ENCODE results near the gene POU6F2.

The POU6F2 gene

GRCh38 chr7:39054731-39055130, 77.0 kb downstream of the POU6F2 start:
- TF ChIP-seq CTCF (IDR thresholded peaks at IDR 0.05; ENCODE audit: low read depth, low read length) = no peak
- H3K4me3 ChIP-seq (replicated peaks in 1 of 2; ENCODE audit: low read depth in 2 of 2, low read length in 2 of 2) = no peak overlapping the region
- DNase-seq (ENCODE audit: low read depth in 2 of 2) = no peak

DNA sequence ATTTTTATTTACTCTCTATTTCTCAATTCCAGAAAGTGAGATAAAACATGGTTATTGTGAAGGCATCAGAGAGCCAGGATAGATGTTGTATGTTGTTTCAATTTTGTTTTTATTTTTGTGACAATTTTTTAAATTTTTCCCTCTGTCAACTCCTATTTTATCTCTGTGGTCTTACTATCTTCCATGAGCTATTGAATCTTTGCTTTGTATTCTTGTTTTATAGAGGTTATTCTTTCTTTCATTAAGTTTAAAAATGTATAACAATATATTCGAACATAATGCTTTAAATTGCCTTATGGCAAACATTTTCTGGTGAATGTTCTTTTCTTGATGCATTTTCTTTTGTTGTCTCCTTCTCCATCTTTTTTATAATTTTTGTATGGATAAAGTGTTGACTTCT, 78.4 kb downstream of the POU6F2 start:
- no peak for TF ChIP-seq CTCF (IDR thresholded peaks at IDR 0.05; ENCODE audit: low read depth, low read length)
- H3K4me3 ChIP-seq (replicated peaks in 1 of 2; ENCODE audit: low read depth in 2 of 2, low read length in 2 of 2) = no peak overlapping the region
- no peak for DNase-seq (ENCODE audit: low read depth in 2 of 2)

DNA sequence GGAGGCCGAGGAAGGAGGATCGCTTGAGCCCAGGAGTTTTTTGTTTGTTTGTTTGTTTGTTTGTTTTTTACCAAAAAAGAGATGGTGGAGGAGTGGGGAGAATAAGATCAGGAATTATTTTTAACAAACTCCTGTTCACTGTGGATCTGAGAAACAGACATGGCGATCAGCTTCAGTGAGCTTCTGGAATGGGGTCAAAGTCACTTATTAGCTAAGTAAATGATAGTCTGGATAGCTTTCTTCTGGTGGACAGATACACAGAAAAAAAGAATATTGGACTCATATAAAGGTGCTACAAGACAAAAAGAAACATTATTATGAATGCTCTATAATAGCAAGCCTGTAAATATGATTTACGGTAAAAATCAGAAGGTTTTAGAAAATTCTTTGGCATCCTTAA, 85.1 kb downstream of the POU6F2 start:
- DNase-seq (ENCODE audit: low read depth in 2 of 2) = no peak
- TF ChIP-seq CTCF (IDR thresholded peaks at IDR 0.05; ENCODE audit: low read depth, low read length) = no peak
- no peak overlapping the region for H3K4me3 ChIP-seq (replicated peaks in 1 of 2; ENCODE audit: low read depth in 2 of 2, low read length in 2 of 2)

DNA sequence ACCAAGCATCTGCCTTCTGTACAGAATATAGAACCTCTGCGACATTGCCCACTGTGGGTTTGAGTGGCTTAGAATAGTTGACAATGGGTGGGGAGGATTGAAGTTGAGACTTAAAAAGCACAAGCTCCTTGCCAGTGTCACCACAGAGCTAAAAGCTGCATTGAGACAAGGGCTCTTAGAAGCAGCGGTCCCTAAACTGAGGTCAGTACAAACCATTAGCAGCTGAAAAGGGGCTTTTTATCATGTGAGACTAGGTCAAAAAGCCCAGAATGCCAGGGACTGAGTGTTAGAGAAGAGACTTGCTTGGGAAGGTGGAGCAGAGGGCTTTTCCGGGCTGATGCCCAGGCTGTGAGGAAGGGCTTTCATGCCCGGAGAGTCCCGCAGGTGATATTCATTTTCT, 91.3 kb downstream of the POU6F2 start:
- no peak for TF ChIP-seq CTCF (IDR thresholded peaks at IDR 0.05; ENCODE audit: low read depth, low read length)
- no peak for DNase-seq (ENCODE audit: low read depth in 2 of 2)

DNA sequence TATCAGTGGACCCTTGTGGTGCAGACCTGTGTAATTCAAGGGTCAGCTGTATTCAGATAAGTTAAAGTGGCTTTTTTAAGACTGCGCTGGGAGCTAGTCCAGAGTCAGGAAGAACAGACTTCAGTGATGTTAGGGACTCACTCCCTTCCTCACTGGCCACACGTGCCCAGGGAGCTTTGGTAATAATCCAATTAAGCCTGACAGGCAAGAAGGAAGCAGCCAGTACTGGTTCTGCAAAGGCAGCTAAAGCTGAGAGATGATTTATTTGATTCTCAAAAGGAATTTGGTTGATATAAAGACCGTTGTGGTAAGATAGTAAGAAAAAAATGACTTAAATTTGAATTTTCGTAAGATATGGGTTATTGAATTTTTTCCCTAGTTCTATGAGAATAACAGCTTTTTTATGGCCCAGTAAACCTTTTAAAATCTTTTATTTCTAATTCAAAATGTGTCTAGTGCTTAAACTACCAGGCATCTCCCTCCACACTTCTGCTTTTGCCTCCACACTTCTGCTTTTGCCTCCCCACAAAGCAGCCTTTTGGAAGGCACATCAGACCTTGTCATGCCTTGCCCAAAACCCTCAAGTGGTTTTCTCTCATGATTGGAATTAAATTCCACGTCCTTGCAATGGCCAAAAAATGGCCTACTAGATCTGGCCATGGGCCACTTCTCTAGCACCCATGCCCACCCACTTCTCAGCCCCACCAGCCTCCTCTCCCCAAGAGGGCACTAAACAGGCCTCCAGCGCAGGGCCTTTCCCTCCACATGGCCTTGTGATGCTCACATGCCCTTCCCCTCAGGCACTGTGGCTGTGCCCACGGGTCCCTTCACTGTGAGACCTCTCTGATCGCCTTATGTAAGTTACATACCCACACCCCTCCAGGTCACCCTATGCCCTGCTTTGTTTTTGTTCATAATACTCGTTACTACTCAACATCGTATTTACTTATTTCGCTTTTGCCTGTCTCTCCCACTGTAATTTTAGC, 92.5 kb downstream of the POU6F2 start:
- TF ChIP-seq CTCF (IDR thresholded peaks at IDR 0.05; ENCODE audit: low read depth, low read length) = no peak
- DNase-seq (ENCODE audit: low read depth in 2 of 2) = no peak
- no peak overlapping the region for H3K4me3 ChIP-seq (replicated peaks in 1 of 2; ENCODE audit: low read depth in 2 of 2, low read length in 2 of 2)

More for the DNA sequence above, 91.3 kb downstream of the POU6F2 start:
- no peak overlapping the region for H3K4me3 ChIP-seq (replicated peaks in 1 of 2; ENCODE audit: low read depth in 2 of 2, low read length in 2 of 2)

- H3K4me3 ChIP-seq (replicated peaks in 1 of 2; ENCODE audit: low read depth in 2 of 2, low read length in 2 of 2) = no peak overlapping the region
- DNase-seq (ENCODE audit: low read depth in 2 of 2) = no peak
- no peak for TF ChIP-seq CTCF (IDR thresholded peaks at IDR 0.05; ENCODE audit: low read depth, low read length)
These were observed 93.4 kb downstream of the POU6F2 start for GRCh38 chr7:39071116-39071515.

All from cardiac fibroblast (primary cell).